Esophagus squamous epithelium (tissue), 5 donors: ENCODE measurements around the gene KRCC1. TPM values are rescaled to one million over a fixed set of nuclear protein-coding genes. Genes with fewer than 3 reads are reported as not detected.

Experiments used
- DNase-seq: peaks from one replicate; lab custom pipeline; 2025; lab: John Stamatoyannopoulos, UW
- H3K27ac ChIP-seq, 4 donors: fragments of 200-600 bp; sonication (generic); one replicate each; pipeline ENCODE4 v1.5.1; 2016 to 2019; ENCODE audit warnings: mild to moderate bottlenecking in 1 of 4
- H3K27me3 ChIP-seq, 4 donors: fragments of 200-600 bp; sonication (generic); 1 replicate in 3 of 4; 2 replicates in 1 of 4; pipeline versions ENCODE4 v1.5.1 to v1.6.0; 2017 to 2021; ENCODE audit warnings: antibody characterized with exemption in 1 of 4
- H3K36me3 ChIP-seq, 3 donors: fragments of 200-600 bp; sonication (generic); one replicate each; pipeline ENCODE4 v1.5.1; 2016 to 2019
- H3K4me1 ChIP-seq, 3 donors: fragments of 200-600 bp; sonication (generic); one replicate each; pipeline ENCODE4 v1.5.1; 2017 to 2019
- H3K4me3 ChIP-seq, 4 donors: fragments of 200-600 bp; sonication (generic); 1 replicate in 3 of 4; 2 replicates in 1 of 4; pipeline ENCODE4 v1.5.1; 2016 to 2019; ENCODE audit warnings: mild to moderate bottlenecking in 2 of 4, moderate library complexity in 1 of 4
- H3K9me3 ChIP-seq, 3 donors: fragments of 200-600 bp; sonication (generic); one replicate each; pipeline ENCODE4 v1.5.1; 2016 to 2019
- CTCF ChIP-seq, 6 experiments: fragments of 450-650 bp in 4 of 6; fragments of 200-600 bp in 2 of 6; sonication (generic) in 2 of 6; IDR thresholded peaks; one replicate each; pipeline ENCODE4 v1.5.1; 2016 to 2019; ENCODE audit warnings: antibody characterized with exemption in 6 of 6, mild to moderate bottlenecking in 4 of 6, moderate library complexity in 4 of 6
- POLR2A ChIP-seq, 4 donors: fragments of 450-650 bp; IDR thresholded peaks; one replicate each; pipeline ENCODE4 v1.6.1; 2017; ENCODE audit warnings: antibody characterized with exemption in 4 of 4, mild to moderate bottlenecking in 4 of 4, moderate library complexity in 3 of 4
- WGBS, 2 donors: methylation state at CpG; one replicate each; pipeline ENCODE4 v1.1.5; 2018; 5-methylcytosine and 5-hydroxymethylcytosine counted together
- intact Hi-C: fragments of 100-400 bp; cut with DNase I; formaldehyde crosslinking; loops from one replicate; pipeline ENCODE4 v1.15.0; 2022
- total RNA-seq, 4 donors: library from RNA; depleted of rRNA; stranded (reverse); fragments of >200 nt; gene quantifications; one replicate each; pipeline ENCODE4 v1.1.0, GENCODE V29; 2016
- donor health status: DM: yes; HTN: yes; CAD: no.

Gene KRCC1
- total RNA-seq, 4 donors from 2014 or later = 11.7 to 28.4 (median 20.1) TPM

- no peak overlapping the region for H3K27ac ChIP-seq
- H3K36me3 ChIP-seq = no peaks in the 10 kb centered on the region
- H3K27me3 ChIP-seq = peaks cover 0 to 4% (median 0%) of the 10 kb centered on the region in 4 donors
- 68 to 91% methylated on average over 2 to 3 of the region's 3 CpGs for WGBS, 2 donors
- no peak for DNase-seq
- TF ChIP-seq POLR2A (IDR thresholded peaks at IDR 0.05) (no peak), CTCF (IDR thresholded peaks at IDR 0.05) (no peak)
- H3K9me3 ChIP-seq = no peaks in the 10 kb centered on the region
- H3K4me1 ChIP-seq = no peaks in the 10 kb centered on the region
- H3K4me3 ChIP-seq = no peak overlapping the region
- intact Hi-C loops = no loop called here
Observed at GRCh38 chr2:88091943-88092342, 36.4 kb upstream of the KRCC1 start.

GRCh38 chr2:88090446-88091283 is 35.1 kb upstream of the KRCC1 start:
- H3K36me3 ChIP-seq = no peaks in the 10 kb centered on the region
- no peak overlapping the region for H3K27ac ChIP-seq
- no peaks in the 10 kb centered on the region for H3K4me1 ChIP-seq
- H3K4me3 ChIP-seq = no peak overlapping the region
- intact Hi-C loops = no loop called here
- H3K9me3 ChIP-seq = no peaks in the 10 kb centered on the region
- WGBS, 2 donors = 66 to 78% methylated on average over 6 to 8 of the region's 8 CpGs
- no peak for DNase-seq
- H3K27me3 ChIP-seq = peaks cover 0 to 4% (median 0%) of the 10 kb centered on the region in 4 donors
- TF ChIP-seq CTCF (IDR thresholded peaks at IDR 0.05) = no peak
- TF ChIP-seq POLR2A (IDR thresholded peaks at IDR 0.05) = no peak

- TF ChIP-seq POLR2A (IDR thresholded peaks at IDR 0.05) (no peak), CTCF (IDR thresholded peaks at IDR 0.05) (no peak)
- no peaks in the 10 kb centered on the region for H3K9me3 ChIP-seq
- no peaks in the 10 kb centered on the region for H3K36me3 ChIP-seq
- H3K4me1 ChIP-seq = no peaks in the 10 kb centered on the region
- intact Hi-C loops = no loop called here
- H3K4me3 ChIP-seq = no peak overlapping the region
- WGBS, 2 donors = 92 to 94% methylated on average over 2 of the region's 2 CpGs
- no peaks in the 10 kb centered on the region for H3K27me3 ChIP-seq
- DNase-seq = no peak
- H3K27ac ChIP-seq = no peak overlapping the region
Observed at GRCh38 chr2:88088999-88089398, 33.4 kb upstream of the KRCC1 start.

- H3K36me3 ChIP-seq = no peaks in the 10 kb centered on the region
- no peak for TF ChIP-seq POLR2A (IDR thresholded peaks at IDR 0.05)
- TF ChIP-seq CTCF (IDR thresholded peaks at IDR 0.05) = no peak
- no peak overlapping the region for H3K4me3 ChIP-seq
- no peak for DNase-seq
- no peak overlapping the region for H3K27ac ChIP-seq
- no peaks in the 10 kb centered on the region for H3K9me3 ChIP-seq
- no peaks in the 10 kb centered on the region for H3K4me1 ChIP-seq
- no peaks in the 10 kb centered on the region for H3K27me3 ChIP-seq
- 85 to 92% methylated on average over 8 to 16 of the region's 17 CpGs for WGBS, 2 donors
- intact Hi-C loops = no loop called here
Observed at GRCh38 chr2:88087763-88088162, 32.2 kb upstream of the KRCC1 start.

- H3K27me3 ChIP-seq = no peaks in the 10 kb centered on the region
- no peak for DNase-seq
- H3K9me3 ChIP-seq = no peaks in the 10 kb centered on the region
- no peak overlapping the region for H3K4me3 ChIP-seq
- TF ChIP-seq POLR2A (IDR thresholded peaks at IDR 0.05) = no peak
- TF ChIP-seq CTCF (IDR thresholded peaks at IDR 0.05) = no peak
- no peaks in the 10 kb centered on the region for H3K4me1 ChIP-seq
- intact Hi-C loops = no loop called here
- H3K36me3 ChIP-seq = no peaks in the 10 kb centered on the region
- WGBS, 2 donors = 93 to 95% methylated on average over 2 of the region's 2 CpGs
- no peak overlapping the region for H3K27ac ChIP-seq
Observed at GRCh38 chr2:88087073-88087472, 31.5 kb upstream of the KRCC1 start.
